GM21529 (cell line): Measurements from ENCODE around the gene BTNL9.
"Not testable (repeated sequence)": the region's sequence is repeated elsewhere in the genome, so short reads cannot be mapped to it uniquely, and the experiment has no call there.

ENCODE experiments used
- ATAC-seq: cut with Tn5 transposase; IDR thresholded peaks from one replicate; pipeline ENCODE4 v1.9.1; 2021; ENCODE audit not compliant: unreplicated experiment

The BTNL9 gene

DNA sequence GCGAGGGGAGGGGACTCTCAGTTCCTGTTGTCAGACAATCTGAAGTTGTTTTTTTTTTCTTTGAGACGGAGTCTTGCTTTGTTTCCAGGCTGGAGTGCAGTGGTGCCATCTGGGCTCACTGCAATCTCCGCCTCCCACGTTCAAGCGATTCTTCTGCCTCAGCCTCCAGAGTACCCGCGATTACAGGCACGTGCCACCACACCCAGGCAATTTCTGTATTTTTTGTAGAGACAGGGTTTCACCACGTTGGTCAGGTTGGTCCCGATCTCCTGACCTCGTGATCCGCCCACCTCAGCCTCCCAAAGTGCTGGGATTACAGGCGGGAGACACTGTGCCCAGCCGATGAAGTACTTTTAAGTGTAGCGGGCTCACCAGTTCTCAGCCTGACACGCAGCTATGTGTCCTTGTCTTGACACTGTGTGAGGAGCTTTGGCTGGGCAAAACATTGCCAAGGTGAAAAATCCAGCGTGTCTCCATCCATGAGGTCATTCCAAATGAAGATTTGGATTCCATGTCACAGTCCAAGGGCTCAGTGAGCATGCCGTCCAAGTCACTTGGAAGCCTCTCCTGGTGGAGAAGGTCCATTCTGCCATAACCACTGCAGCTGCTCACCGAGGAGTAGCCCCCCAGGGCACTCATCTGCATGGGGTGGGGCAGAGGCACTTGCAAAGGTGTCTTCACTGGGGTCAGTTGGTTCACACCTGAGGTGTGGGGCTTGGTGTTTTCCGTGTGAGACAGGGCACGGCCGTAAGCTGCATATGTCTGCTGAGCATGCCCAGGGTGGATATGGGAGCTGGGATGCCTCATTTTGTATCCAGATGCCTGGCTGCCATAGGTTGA lies 58.9 kb downstream of the BTNL9 start:
- no peak for ATAC-seq

DNA sequence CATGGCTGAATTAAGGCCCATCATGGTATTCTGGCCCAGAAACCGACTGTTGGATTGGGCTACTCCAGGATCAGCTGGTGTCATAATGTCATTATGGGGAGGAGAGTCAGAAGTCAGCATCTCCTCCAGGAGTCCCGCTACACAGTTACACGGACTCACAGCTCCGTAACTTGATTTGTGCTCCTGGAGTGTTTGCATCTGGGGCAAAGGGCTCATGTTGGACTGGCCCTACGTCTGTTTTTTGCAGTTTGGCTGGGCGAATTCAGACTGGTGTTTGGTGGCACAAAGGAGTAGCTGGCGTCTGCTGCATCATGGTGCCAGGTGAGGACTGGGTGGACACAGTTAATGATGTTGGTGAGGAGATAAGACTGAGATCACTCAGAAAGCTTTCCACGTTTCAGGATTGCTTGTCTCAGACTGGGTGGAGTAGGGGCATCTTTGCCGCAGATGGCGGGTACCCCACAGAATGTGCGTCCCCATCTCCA lies 59.6 kb downstream of the BTNL9 start:
- ATAC-seq: no peak

DNA sequence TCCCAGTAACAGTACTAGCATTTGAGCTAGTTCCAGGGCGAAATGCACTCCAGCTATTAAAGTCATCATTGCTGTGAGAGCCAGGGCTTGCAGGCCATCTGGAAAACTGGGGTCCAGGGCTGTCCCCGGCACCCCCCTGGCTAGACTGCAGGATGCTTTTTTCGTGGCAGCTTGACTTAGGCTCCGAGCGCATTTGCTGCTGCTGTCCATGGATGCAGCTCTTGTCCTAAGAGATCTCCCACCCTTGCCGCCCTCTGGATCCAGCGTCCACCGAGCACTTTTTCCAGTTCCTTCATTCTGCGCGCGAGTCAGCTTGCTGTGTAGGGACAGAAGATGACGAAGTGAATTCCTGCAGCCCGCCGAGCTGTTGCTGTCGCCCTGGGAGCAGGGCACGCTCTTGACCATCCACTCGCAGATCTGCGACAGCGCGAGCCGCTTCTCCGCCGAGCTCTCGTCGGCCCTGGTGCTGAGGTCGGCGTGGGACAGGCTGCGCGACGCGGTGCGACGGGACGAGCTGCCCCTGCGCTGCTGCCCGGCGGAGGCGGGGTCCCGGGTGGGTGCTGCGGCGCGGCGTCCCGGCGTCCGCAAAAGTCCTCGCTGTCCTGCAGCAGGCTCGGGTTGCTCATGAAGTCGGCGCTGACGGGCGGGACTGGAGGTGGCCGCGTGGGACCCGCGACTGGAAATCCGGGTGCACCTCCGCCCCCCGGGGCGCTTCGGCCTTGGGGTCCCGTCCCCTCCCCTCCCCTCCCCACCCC lies 60.2 kb downstream of the BTNL9 start:
- no peak for ATAC-seq

DNA sequence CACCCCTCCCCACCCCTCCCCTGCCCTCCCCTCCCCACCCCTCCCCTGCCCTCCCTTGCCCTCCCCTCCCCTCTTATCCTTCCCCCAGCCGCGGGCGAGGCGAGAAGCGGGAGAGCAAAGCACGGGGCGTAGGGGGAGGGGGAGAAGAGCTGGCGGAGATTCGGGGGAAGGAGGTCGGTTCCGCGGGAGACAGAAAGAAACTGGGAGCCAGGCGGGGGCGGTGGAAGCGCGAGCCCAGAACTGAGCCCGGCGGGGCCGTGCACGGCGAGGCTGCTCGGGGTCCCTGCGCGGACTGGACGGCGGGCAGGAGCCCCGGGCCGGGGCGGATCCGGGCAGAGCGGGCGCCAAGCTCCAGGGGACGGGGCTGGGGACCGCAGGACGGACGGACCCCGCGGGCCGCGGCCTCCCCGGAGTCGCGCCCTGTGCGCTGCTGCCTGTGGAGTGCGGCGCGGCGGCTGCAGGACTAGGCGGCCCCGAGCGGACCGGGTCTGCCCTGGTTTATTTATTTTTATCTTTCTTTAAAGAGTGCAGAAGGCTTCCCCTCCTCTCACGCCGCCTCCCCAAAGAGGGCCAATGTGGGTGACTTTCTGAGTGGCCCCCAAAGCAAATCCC lies 61.1 kb downstream of the BTNL9 start:
- ATAC-seq: not testable (repeated sequence)

DNA sequence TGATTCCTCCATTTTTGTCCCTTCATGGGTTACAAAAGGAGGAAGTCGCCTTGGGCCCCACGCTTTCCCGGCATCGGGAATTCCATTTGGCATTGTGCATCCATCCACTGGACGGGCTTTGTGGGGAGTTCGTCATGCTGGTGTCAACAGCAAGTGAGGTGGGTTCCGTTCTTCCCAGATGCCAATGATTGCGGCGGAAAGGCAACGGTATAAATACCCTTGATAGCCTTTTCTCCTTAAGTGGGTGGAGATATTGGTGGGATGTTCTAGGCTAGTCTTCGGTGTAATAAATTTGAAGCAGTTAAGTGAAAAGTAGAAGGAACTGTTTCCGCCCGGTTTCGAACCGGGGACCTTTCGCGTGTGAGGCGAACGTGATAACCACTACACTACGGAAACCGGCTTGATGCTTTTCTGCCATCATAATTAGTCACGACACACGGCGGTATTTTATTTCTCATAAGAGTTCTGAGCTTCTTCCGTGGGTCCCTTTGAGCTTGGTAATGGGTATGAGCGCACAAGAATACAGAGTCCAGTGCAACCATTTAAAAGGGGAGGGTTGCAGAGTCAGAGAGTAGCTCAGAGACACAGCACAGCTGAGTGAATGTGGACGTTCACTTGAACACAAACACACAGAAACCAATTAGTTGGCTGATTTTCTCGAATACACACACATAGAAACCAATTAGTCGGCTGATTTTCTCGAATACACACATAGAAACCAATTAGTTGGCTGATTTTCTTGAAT lies 62.0 kb downstream of the BTNL9 start:
- not testable (repeated sequence) for ATAC-seq

DNA sequence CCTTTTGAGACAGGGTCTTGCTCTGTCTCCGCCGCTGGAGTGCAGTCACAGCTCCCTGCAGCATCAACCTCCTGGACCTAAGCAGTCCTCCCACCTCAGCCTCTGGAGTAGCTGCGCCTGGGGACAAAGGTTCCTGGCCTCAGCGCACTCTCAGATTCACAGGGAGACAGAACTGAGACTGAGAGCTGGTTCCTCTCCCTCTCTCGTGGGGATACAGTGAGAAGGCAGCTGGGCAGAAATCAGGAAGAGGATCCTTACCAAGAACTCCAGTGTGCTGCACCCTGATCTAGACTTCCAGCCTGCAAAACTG lies 64.1 kb downstream of the BTNL9 start:
- not testable (repeated sequence) for ATAC-seq

DNA sequence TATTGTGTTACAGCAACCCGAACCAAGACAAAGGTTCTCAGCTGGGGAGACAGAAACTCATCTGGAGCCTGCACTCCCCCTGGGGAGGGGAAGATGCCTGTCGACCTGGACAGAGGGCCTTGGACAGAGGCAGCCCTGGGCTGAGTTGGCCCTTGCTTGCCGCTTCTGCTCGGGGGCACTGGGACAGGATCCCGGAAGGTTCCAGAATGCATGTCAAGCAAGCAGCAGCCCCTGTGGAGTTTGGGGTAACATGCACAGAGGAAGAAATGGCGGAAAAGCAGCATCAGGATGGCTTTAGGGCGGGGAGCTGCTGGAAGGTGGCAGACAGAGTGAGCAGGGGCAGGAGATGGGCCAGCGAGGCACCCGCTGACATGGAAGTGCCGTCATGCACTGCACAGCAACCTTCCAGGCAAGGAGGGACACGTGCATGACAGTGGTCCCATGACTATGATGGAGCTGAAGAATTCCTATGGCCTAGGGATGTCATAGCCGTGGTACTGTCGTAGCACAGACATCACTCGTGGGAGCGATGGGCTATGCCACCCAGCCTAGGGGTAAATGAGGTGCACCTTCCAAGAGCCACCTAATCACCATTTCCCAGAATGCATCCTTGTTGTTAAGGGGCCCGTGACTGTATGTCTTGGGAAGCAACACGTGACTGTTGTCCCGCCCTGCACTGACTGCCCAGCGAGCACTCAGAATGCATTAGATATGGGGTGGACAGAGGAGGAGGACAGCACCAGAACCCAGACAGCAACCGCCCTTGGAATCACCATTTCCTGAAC lies 64.7 kb downstream of the BTNL9 start:
- ATAC-seq: not testable (repeated sequence)

DNA sequence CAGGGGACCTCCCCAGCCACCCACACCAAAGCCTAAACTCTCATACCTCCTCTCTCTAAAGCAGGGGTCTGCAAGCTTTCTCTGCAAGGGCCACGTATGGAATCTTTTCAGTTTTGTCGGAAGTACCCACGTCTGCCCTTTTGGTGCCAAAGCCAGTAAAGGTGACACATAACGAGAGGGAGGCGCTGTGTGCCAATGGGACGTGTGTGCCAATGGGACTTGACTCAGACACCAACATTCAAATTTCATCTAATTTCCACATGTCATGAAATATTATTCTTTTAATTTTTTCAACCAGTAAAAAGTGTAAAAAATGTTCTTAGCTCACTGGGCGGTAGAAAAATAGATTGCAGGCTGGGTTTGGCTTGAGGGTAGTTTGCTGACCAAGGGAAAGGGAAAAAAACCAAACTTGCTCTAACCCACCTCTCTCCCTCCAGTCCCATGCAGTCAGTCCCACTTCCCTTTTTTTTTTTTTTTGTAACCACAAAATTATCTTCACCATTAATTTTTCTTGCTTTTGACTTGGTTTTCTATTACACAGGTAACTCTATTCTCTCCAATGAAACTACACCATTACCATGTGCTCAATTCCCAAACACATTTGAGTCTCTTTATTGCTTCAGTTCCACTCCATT lies 65.4 kb downstream of the BTNL9 start:
- ATAC-seq: no peak

DNA sequence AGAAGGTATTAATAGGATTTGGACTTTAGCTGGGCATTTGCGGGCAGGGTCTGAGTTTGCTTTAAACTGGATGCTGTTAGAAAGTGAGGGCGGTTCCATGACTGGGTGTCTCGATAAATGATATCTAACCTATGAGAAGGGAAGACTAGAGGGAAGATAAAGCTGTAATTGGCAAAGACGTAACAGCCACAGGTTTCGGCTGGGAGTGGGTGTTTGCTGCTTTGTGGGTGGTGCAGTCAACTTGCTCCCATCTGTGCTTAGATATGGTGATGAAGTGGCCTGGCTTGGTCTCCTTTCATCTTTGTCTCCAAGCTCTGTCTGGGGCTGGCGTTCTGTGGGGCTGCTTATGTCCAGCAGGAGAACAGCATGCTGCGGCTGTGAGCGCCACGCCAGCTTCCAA lies 67.6 kb downstream of the BTNL9 start:
- no peak for ATAC-seq

DNA sequence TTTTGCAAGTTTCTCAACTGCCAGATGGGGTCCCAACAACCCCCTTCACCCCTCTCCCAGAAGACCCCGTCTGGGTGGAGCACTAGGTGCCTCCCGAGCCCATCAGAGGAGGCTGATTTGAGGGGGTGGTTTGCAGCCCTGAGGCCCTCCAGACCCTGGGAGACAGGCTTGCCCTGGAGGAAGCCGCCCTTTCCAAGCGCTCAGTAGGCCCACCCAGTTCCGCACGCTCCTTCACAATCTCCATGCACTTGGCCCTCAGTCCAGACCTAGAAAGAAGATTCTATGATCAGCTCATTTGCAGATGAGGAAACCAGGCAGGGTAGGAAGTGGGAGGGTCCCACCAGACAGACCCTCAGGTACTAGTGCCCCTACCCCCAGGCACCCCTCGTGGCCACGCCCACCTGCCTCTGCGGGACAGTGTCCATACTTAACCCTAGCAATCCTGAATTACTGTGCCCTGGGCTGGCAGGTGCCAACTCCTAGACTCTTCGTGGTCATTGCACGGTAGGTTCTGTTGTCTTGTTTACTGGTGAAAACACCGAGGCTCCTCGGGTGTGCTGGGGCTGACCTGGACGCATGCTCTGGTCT lies 68.6 kb downstream of the BTNL9 start:
- no peak for ATAC-seq

DNA sequence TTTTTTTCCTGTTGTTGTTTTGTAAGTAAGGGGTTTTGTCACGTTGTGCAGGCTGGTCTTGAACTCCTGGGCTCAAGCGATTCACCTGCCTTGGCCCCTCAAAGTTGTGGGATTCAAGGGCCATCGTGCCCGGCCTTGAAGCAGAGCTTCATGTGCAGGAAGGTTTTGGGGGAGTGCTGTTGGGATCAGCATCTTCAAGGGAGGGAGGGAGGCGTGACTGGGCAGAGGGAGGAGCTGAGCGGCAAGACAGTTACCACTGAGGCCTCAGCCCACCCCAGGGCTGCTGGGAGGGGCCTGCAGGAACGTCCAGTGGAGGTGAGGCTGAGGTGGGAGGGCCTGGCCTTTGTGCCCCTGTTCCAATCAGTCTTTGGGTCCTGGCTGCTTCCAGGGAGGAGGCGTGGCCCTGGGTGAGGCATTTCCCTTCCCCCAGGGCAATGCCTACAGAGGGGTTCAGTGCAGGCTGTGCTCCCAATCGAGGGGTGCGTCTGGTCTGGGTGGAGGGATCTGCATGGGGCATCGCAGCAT lies 69.5 kb downstream of the BTNL9 start:
- no peak for ATAC-seq

DNA sequence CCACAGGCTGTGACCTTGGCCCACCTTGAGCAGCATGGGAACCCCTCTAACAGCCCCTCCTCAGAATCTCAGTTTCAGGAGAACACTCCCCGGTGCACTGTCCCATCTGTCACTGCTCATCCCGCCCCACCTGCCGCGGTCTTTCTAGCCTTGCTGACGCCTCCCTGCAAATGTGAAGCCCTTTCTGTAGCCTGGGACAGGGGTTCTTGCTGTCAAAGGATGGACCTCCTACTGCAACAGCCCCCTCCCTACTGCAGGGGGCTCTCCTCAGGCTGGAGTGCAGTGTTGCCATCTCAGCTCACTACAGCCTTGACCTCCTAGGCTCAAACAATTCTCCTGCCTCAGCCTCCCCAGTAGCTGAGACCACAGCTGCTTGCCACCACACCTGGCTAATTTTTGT lies 70.9 kb downstream of the BTNL9 start:
- ATAC-seq: no peak
